Omental fat pad (tissue), 4 donors: ENCODE measurements around the gene CSRP1. TPM values are rescaled to one million over a fixed set of nuclear protein-coding genes. Genes with fewer than 3 reads are reported as not detected.
A peak's percentile ranks its signal among the peaks of the same experiment; 100 is the strongest.

ENCODE experiments used
- ATAC-seq: fragments of 150-250 bp; one replicate; pipeline ENCODE4 v1.9.1; 2016; ENCODE audit warnings: mild to moderate bottlenecking, moderate library complexity; ENCODE audit not compliant: low FRiP score
- DNase-seq: peaks from one replicate; pipeline ENCODE4 v3.0.0-alpha.2; 2019; ENCODE audit warnings: low spot score
- CTCF ChIP-seq, 3 donors: fragments of 450-650 bp; IDR thresholded peaks; one replicate each; pipeline ENCODE4 v1.5.1; 2016 to 2017; ENCODE audit warnings: antibody characterized with exemption in 3 of 3, mild to moderate bottlenecking in 3 of 3, moderate library complexity in 2 of 3
- total RNA-seq, 4 donors: library from RNA; depleted of rRNA; stranded (reverse); fragments of >200 nt; gene quantifications; one replicate each; pipeline ENCODE4 v1.1.0, GENCODE V29; 2016

The CSRP1 gene
- total RNA-seq, 4 donors from 2014 or later: 258 to 670 (median 416) TPM

GRCh38 chr1:201505503-201505890, 1.4 kb downstream of the CSRP1 start:
- no peak for TF ChIP-seq CTCF (IDR thresholded peaks at IDR 0.05)
- no peak for ATAC-seq
- no peak for DNase-seq

- no peak for TF ChIP-seq CTCF (IDR thresholded peaks at IDR 0.05)
- DNase-seq (no peak), ATAC-seq (no peak)
These were observed 2.0 kb downstream of the CSRP1 start for GRCh38 chr1:201504799-201505502.

- no peak for TF ChIP-seq CTCF (IDR thresholded peaks at IDR 0.05)
- DNase-seq (no peak), ATAC-seq (no peak)
These were observed 2.7 kb downstream of the CSRP1 start for GRCh38 chr1:201504179-201504631.

GRCh38 chr1:201503397-201504176, 3.3 kb downstream of the CSRP1 start:
- TF ChIP-seq CTCF (IDR thresholded peaks at IDR 0.05): no peak
- ATAC-seq: peak; percentile 82
- no peak for DNase-seq

- TF ChIP-seq CTCF (IDR thresholded peaks at IDR 0.05): no peak
- no peak for DNase-seq
- ATAC-seq: no peak
These were observed 4.4 kb downstream of the CSRP1 start for GRCh38 chr1:201502511-201502857.

- no peak for ATAC-seq
- DNase-seq: no peak
- TF ChIP-seq CTCF (IDR thresholded peaks at IDR 0.05): no peak
These were observed 5.0 kb downstream of the CSRP1 start for GRCh38 chr1:201501812-201502510.
